ENCODE data around the gene LMO1.

LMO1 gene

GRCh38 chr11:8293171-8293570 is 29.5 kb upstream of the LMO1 start:
- no peak overlapping the region for H3K4me3 ChIP-seq (ENCODE audit: low read length)
- no peak for TF ChIP-seq CTCF (conservative IDR thresholded peaks at IDR 0.05; ENCODE audit: low read length)
- no peak for DNase-seq (ENCODE audit: low read depth)

GRCh38 chr11:8292351-8292750 is 28.7 kb upstream of the LMO1 start:
- H3K4me3 ChIP-seq (ENCODE audit: low read length) = no peak overlapping the region
- TF ChIP-seq CTCF (conservative IDR thresholded peaks at IDR 0.05; ENCODE audit: low read length) = no peak
- no peak for DNase-seq (ENCODE audit: low read depth)

- H3K4me3 ChIP-seq (ENCODE audit: low read length) = no peak overlapping the region
- DNase-seq (ENCODE audit: low read depth) = no peak
- TF ChIP-seq CTCF (conservative IDR thresholded peaks at IDR 0.05; ENCODE audit: low read length) = no peak
Measured at GRCh38 chr11:8291421-8292350, 28.0 kb upstream of the LMO1 start.

GRCh38 chr11:8290081-8290810 is 26.6 kb upstream of the LMO1 start:
- H3K4me3 ChIP-seq (ENCODE audit: low read length) = no peak overlapping the region
- TF ChIP-seq CTCF (conservative IDR thresholded peaks at IDR 0.05; ENCODE audit: low read length) = no peak
- no peak for DNase-seq (ENCODE audit: low read depth)

- no peak overlapping the region for H3K4me3 ChIP-seq (ENCODE audit: low read length)
- TF ChIP-seq CTCF (conservative IDR thresholded peaks at IDR 0.05; ENCODE audit: low read length) = no peak
- no peak for DNase-seq (ENCODE audit: low read depth)
Measured at GRCh38 chr11:8289492-8289918, 25.8 kb upstream of the LMO1 start.

- H3K4me3 ChIP-seq (ENCODE audit: low read length) = no peak overlapping the region
- no peak for TF ChIP-seq CTCF (conservative IDR thresholded peaks at IDR 0.05; ENCODE audit: low read length)
- no peak for DNase-seq (ENCODE audit: low read depth)
Measured at GRCh38 chr11:8288824-8289491, 25.3 kb upstream of the LMO1 start.
